ENCODE data around the gene ATOH1.

ATOH1 gene

DNA sequence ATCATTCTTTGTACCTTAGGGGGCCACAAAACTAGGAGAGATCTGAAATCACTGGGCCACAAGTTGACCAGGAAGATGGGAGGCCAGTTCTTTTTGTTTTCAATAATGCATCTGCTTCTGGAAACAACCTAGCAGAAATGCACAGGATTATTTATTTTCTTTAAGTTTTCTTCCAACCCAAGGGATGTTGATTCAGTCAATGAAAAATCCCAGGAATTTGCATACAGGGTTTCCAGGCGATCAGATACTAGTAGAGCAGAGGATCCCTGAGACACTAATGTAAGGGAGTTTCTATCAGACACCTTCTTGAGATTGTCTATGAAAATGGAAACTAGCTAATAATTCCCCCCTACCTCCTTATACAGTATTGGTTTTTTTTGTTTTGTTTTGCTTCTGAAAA, 7.4 kb downstream of the ATOH1 start:
- no peak for DNase-seq

GRCh38 chr4:93839704-93840103, 11.2 kb downstream of the ATOH1 start:
- no peak for DNase-seq

DNA sequence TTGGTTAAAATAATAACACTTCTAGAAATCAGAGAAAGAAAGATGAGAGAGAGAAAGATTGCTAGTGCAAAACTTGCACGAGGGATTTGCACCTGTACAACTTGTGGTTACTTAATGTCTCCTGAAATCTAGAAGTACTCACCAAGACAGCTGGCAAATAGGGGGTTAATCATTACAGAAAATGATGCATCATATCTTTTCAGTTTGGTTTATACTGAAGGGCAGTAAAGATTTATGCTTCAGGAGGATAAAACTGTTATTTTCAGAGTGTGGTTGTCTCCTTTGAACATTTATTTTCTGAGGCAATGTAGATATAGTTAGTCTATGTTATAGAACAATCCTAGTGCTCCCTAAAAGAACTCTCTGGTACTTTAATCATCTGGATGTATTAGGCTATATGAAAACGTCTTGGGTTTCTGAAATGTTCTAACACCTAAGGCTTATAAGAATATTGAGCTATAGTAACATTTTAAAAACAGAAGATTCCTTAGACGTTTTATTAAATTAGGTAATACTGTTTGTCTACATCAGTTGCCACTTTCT, 13.3 kb downstream of the ATOH1 start:
- no peak for DNase-seq

GRCh38 chr4:93842601-93843252, 14.2 kb downstream of the ATOH1 start:
- no peak for DNase-seq

- no peak for DNase-seq
These were observed 15.2 kb downstream of the ATOH1 start for GRCh38 chr4:93843772-93844171.

GRCh38 chr4:93852680-93853079, 24.1 kb downstream of the ATOH1 start:
- no peak for DNase-seq

- DNase-seq: no peak
These were observed 27.4 kb downstream of the ATOH1 start for GRCh38 chr4:93855926-93856325.

DNA sequence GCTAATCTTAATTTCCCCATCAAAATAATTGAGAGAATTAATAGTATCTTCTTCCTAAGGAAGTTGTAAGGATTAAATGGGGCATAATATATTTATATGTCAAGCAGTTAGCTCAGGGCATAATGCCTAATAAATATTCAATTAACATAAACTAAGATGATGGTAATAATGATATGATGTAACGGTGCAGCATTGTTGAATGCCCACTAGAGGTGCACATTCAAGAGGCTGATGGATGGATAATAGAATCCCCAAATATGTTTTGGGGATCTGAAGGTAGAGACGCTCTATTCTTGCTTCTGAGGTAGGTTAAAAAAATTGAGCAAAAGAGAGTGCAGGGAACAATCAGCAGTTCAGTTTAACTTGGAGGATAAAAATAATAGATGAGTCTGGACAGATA, 37.1 kb downstream of the ATOH1 start:
- DNase-seq: no peak

GRCh38 chr4:93867416-93868001, 39.0 kb downstream of the ATOH1 start:
- no peak for DNase-seq

DNA sequence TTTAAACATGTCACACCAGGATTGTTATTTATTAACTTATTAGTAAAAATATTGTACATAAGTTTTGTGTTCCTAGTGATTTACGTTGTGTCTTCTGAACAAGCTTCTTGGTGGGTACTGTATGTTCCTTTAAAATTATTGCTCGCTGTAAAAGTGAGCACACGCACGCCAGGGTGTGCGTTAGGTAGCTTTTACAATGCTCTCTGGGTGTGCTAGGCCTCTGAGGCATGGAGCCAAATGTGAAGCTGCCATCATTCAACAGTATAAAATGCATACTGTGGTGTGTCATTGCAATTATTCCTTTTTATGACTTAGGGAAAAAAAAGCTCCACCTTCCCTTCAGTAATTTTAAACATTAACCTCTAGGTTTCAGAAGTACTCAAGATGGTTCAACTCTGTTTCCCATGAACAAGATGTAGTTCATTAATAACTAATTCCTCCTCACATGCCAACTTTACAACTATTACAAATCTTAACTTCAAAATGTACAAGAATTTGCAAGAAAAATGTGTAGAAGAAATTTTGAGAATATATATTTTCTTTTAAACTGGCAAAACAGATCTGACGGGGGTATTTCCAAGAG, 42.4 kb downstream of the ATOH1 start:
- DNase-seq: no peak

GRCh38 chr4:93876754-93877153, 48.2 kb downstream of the ATOH1 start:
- DNase-seq: no peak

DNA sequence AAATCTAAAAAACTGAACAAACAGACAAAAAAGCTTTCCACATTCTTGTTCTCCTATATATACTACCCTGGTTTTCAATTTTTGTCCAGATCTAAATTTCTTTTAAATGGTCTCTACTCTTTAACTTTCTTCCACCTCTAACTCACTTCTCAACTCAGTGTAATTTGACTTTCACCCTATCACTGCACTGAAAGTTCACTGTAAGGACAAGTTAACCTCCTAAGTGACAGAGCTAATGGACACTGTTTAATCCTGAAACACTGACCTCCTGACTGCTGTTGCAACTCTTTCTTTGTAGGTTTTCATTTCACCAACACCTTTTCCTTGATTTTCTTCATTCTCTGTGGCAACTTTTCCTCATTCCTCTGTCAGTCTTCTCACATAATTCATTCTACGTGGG, 50.0 kb downstream of the ATOH1 start:
- DNase-seq: no peak

DNA sequence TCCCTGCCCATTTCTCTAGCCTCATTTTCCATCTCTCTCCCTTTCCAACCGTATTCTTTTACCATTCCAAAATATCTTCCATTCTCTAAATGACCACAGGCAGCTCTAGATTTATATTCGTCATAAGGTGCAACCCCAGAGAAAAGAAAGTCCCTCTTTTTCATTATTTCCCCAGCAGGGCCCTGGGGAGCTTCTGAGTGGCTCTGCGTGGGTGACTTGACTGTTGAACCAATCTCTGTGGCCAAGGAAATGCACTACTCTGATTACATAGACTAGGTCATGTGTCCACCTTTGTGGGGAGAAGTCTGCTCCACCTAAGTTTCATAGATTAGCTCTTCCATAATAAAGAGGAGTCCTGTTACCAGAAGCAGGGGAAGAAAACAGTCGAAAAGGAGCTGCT, 51.4 kb downstream of the ATOH1 start:
- DNase-seq: no peak
